ENCODE measurements around the gene ITPR2.
"Not testable (repeated sequence)": the region's sequence is repeated elsewhere in the genome, so short reads cannot be mapped to it uniquely, and the experiment has no call there.

ITPR2 gene

GRCh38 chr12:26430596-26430995 lies 402.4 kb downstream of the ITPR2 start:
- DNase-seq = not testable (repeated sequence)

GRCh38 chr12:26429070-26429691 lies 403.8 kb downstream of the ITPR2 start:
- DNase-seq = no peak

GRCh38 chr12:26428420-26428819 lies 404.6 kb downstream of the ITPR2 start:
- no peak for DNase-seq

GRCh38 chr12:26426652-26427051 lies 406.3 kb downstream of the ITPR2 start:
- no peak for DNase-seq

- DNase-seq = no peak
Observed at GRCh38 chr12:26425587-26426260, 407.3 kb downstream of the ITPR2 start.

GRCh38 chr12:26422839-26423398 lies 410.1 kb downstream of the ITPR2 start:
- no peak for DNase-seq

GRCh38 chr12:26416550-26416949 lies 416.4 kb downstream of the ITPR2 start:
- no peak for DNase-seq

GRCh38 chr12:26410689-26411088 lies 422.3 kb downstream of the ITPR2 start:
- no peak for DNase-seq

- DNase-seq = no peak
Observed at GRCh38 chr12:26406813-26407212, 426.2 kb downstream of the ITPR2 start.

GRCh38 chr12:26406391-26406790 lies 426.6 kb downstream of the ITPR2 start:
- DNase-seq = no peak

- no peak for DNase-seq
Observed at GRCh38 chr12:26403601-26404000, 429.4 kb downstream of the ITPR2 start.

- DNase-seq = no peak
Observed at GRCh38 chr12:26402648-26403047, 430.3 kb downstream of the ITPR2 start.

- no peak for DNase-seq
Observed at GRCh38 chr12:26401874-26402273, 431.1 kb downstream of the ITPR2 start.

GRCh38 chr12:26400627-26401026 lies 432.4 kb downstream of the ITPR2 start:
- DNase-seq = no peak

- DNase-seq = no peak
Observed at GRCh38 chr12:26399381-26399780, 433.6 kb downstream of the ITPR2 start.

- DNase-seq = no peak
Observed at GRCh38 chr12:26396402-26396801, 436.6 kb downstream of the ITPR2 start.

GRCh38 chr12:26389343-26389742 lies 443.7 kb downstream of the ITPR2 start:
- no peak for DNase-seq

- DNase-seq = no peak
Observed at GRCh38 chr12:26384536-26384935, 448.5 kb downstream of the ITPR2 start.

GRCh38 chr12:26383041-26383440 lies 450.0 kb downstream of the ITPR2 start:
- no peak for DNase-seq

GRCh38 chr12:26380897-26381296 lies 452.1 kb downstream of the ITPR2 start:
- DNase-seq = no peak

- DNase-seq = no peak
Observed at GRCh38 chr12:26379777-26380467, 453.1 kb downstream of the ITPR2 start.

- DNase-seq = no peak
Observed at GRCh38 chr12:26378711-26379110, 454.3 kb downstream of the ITPR2 start.

- no peak for DNase-seq
Observed at GRCh38 chr12:26374934-26375680, 457.9 kb downstream of the ITPR2 start.

All from NK-92 treated with Interleukin-12 subunit alpha and Interleukin-12 subunit beta, amount 100 ng/mL, for 24 hours (cell line).